Mucosa of stomach (tissue), 1 donor: ENCODE data around the gene GARRE1.

ENCODE experiments used
- H3K27me3 ChIP-seq: one replicate; pipeline ENCODE4 v1.7.0; 2013; ENCODE audit warnings: mild to moderate bottlenecking, low read length; ENCODE audit not compliant: control insufficient read depth, insufficient read depth
- H3K36me3 ChIP-seq: one replicate; pipeline ENCODE4 v1.7.0; 2013; ENCODE audit warnings: low read length; ENCODE audit not compliant: control insufficient read depth, insufficient read depth
- H3K4me1 ChIP-seq: one replicate; pipeline ENCODE4 v1.7.0; 2013; ENCODE audit warnings: mild to moderate bottlenecking, low read length; ENCODE audit not compliant: control insufficient read depth, insufficient read depth
- H3K4me3 ChIP-seq: one replicate; pipeline ENCODE4 v1.7.0; 2013; ENCODE audit warnings: low read length
- H3K9ac ChIP-seq: one replicate; pipeline ENCODE4 v1.7.0; 2013; ENCODE audit warnings: mild to moderate bottlenecking, low read length, moderate library complexity
- H3K9me3 ChIP-seq: one replicate; pipeline ENCODE4 v1.7.0; 2013; ENCODE audit warnings: mild to moderate bottlenecking, low read length, moderate library complexity; ENCODE audit not compliant: control insufficient read depth
- donor health status: Pancreatic carcinoma.

Gene GARRE1

DNA sequence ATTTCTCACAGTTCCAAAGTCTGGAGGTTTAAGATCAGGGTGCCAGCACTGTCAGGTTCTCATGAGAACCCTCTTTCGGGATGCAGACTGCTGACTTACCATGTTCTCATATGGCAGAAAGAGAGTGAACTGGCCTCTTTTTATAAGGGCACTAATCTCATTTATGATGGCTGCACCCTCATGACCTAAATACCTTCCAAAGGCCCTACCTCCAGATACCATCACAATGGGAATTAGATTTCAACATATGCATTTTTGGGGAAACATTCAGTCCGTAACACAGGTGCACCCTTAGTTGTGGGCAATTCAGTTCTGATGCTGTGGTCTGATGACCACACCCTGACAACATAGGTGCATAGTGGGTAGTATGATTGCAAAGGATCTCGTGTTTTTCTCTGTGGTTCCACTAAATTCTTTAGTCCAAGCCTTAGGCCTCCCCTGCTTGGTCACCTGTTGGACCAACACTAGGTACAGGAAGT lies 33.3 kb downstream of the GARRE1 start:
- Histone ChIP-seq H3K4me3 (no peak overlapping the region), H3K9ac (no peak overlapping the region), H3K27me3 (no peaks in the 10 kb centered on the region), H3K9me3 (no peaks in the 10 kb centered on the region), H3K4me1 (no peaks in the 10 kb centered on the region), H3K36me3 (no peaks in the 10 kb centered on the region)

DNA sequence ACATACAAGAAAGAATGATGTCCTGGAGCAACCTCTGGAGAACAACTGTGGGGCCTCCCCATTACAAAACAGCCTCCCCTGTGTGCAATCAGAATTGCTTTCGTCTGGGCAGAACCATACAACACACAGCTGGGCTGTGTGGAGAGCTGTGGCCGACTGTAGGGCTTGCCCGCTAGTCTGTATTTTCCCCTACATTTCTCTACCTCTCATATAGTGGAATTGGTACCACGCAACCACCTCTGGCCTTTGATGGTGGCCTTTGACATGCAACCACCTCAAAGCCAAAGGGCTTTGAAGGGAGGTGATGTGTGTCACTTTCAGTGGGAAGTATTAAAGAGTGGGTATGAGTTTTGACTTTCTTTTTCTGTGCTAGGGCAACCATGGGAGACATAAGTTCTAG lies 34.0 kb downstream of the GARRE1 start:
- Histone ChIP-seq H3K27me3 (no peaks in the 10 kb centered on the region), H3K36me3 (no peaks in the 10 kb centered on the region), H3K4me1 (no peaks in the 10 kb centered on the region)

DNA sequence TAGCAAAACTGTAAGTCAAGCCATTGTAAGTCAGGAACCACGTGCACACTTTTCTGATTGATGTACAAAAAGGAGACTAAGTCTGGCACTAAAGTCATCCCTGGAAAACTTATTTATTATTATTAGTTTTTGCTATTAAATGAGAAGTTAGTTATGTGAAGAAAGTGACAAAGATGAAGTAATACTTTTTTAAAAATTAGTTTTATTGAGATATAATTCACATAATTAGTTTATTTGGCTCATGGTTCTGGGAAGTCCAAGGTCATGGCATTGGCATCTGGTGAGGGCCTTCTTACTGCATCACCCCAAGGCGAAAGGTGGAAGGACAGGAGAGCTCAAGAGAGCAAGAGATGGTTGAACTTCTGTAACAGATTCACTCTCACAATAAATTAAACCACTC lies 36.9 kb downstream of the GARRE1 start:
- no peaks in the 10 kb centered on the region for H3K27me3 ChIP-seq
- no peaks in the 10 kb centered on the region for H3K4me1 ChIP-seq
- no peak overlapping the region for H3K9ac ChIP-seq

More for the DNA sequence above, 34.0 kb downstream of the GARRE1 start:
- no peaks in the 10 kb centered on the region for H3K9me3 ChIP-seq
- no peak overlapping the region for H3K4me3 ChIP-seq
- no peak overlapping the region for H3K9ac ChIP-seq

DNA sequence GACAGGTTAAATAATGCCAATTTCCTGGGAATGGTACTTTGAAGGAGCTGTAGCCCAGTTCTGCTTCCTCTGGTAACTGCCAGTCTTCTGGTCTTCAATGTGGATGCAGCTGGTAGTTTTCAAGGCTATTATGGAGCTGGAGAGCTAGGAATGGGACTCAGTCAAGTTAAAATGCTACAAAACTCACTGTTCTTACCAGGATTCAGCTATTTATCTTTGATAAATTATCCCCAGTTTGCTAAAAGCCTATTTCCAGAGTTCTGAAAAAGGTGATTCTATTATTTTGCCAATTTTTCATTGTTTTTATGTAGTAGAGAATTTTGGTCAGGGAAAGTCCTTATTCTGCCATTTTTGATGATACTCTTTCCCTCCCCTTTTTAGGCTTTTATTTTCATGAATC lies 40.7 kb downstream of the GARRE1 start:
- Histone ChIP-seq H3K4me3 (no peak overlapping the region), H3K9ac (no peak overlapping the region), H3K36me3 (no peaks in the 10 kb centered on the region), H3K4me1 (no peaks in the 10 kb centered on the region), H3K27me3 (no peaks in the 10 kb centered on the region), H3K9me3 (no peaks in the 10 kb centered on the region)

More for the DNA sequence above, 36.9 kb downstream of the GARRE1 start:
- Histone ChIP-seq H3K36me3 (no peaks in the 10 kb centered on the region), H3K4me3 (no peak overlapping the region), H3K9me3 (no peaks in the 10 kb centered on the region)

DNA sequence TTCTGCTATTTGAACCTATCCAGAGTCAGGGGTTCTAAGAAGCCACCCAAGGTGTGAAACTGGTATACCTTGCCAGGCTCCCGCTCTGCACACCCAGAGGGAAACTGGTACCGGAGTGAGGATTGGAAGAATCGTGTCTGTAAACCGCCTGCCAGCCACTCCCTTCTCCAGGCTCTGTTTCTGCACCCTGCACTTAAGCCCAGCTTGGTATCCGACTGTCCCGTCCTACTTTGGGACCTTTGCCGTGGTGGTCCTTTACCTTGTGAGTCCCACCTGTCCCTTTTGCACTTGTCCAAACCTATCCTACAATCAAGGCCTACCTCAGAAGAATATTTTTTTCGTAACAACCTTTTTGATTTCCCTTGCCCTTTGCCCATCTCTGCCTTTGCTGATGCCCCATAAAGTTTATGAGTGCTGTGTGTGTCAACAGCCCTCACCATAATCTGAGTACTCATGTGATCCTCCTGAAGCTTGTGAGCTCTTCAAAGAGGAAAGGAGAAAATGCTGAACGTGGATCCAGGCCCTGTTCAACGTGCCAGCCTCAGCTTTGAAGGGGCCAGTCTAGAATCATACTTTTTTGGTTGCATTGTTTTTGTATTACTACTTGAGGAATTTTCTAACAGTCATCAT lies 44.7 kb downstream of the GARRE1 start:
- no peaks in the 10 kb centered on the region for H3K4me1 ChIP-seq
- no peak overlapping the region for H3K9ac ChIP-seq
- no peaks in the 10 kb centered on the region for H3K9me3 ChIP-seq
- no peaks in the 10 kb centered on the region for H3K27me3 ChIP-seq
- no peak overlapping the region for H3K4me3 ChIP-seq
- no peaks in the 10 kb centered on the region for H3K36me3 ChIP-seq

DNA sequence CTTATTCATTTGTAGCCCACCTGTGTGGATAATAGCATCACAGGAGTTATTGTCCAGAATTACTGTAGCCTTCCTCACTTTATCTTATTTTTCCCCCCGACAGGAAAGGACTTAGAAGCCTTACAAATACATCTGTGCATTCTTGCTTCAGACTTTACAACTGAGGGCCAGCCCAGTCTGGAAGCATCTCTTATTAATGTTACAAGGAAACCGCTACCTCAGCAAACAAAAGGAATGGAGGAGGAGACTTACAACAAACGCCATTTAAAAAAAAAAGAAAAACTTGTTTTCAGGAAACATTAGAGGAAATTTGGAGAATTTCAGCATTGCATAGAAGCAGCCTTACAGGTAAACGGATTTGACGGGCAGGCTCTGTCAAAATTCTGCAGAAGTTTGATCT lies 45.2 kb downstream of the GARRE1 start:
- no peaks in the 10 kb centered on the region for H3K27me3 ChIP-seq
- no peaks in the 10 kb centered on the region for H3K4me1 ChIP-seq
- no peak overlapping the region for H3K9ac ChIP-seq
- no peaks in the 10 kb centered on the region for H3K36me3 ChIP-seq
- no peak overlapping the region for H3K4me3 ChIP-seq
- no peaks in the 10 kb centered on the region for H3K9me3 ChIP-seq

DNA sequence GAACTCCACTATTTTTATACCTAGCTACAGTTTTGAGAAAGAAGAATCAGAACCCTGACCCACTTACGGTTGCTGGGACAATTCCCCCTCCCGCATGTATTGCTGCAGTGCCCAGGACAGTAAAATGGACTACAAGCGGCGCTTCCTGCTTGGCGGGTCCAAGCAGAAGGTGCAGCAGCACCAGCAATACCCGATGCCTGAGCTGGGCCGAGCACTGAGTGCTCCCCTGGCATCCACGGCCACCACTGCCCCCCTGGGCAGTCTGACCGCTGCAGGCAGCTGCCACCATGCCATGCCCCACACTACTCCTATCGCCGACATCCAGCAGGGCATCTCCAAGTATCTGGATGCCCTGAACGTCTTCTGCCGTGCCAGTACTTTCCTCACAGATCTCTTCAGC lies 46.0 kb downstream of the GARRE1 start:
- H3K4me1 ChIP-seq: no peaks in the 10 kb centered on the region
- no peaks in the 10 kb centered on the region for H3K27me3 ChIP-seq
- H3K9ac ChIP-seq: no peak overlapping the region
- no peak overlapping the region for H3K4me3 ChIP-seq
- no peaks in the 10 kb centered on the region for H3K36me3 ChIP-seq
- no peaks in the 10 kb centered on the region for H3K9me3 ChIP-seq

DNA sequence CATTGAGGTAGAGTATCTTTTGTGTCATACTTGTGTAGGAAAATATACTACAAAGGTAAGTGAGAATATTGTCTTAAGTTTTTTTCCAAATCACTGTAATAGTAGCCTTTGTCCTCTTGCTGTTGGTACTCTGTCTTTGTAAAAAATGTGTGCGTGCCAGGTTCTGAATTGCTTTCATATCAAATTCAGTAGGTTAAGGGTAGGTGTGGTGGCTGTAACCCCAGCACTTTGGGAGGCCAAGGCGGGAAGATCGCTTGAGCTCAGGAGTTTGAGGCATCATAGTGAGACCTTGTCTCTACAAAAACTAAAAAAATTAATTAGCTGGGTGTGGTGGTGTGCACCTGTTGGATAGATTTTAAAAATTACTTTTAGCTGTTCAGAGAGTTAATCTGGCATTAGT lies 46.6 kb downstream of the GARRE1 start:
- Histone ChIP-seq H3K36me3 (no peaks in the 10 kb centered on the region), H3K4me1 (peaks cover 1% of the 10 kb centered on the region), H3K9ac (no peak overlapping the region), H3K27me3 (no peaks in the 10 kb centered on the region), H3K4me3 (no peak overlapping the region), H3K9me3 (no peaks in the 10 kb centered on the region)
